T-helper 17 cell (primary cell): ENCODE results near the gene LEMD2. TPM values are rescaled to one million over a fixed set of nuclear protein-coding genes. Genes with fewer than 3 reads are reported as not detected.

ENCODE experiments used
- ATAC-seq: fragments of 150-1000 bp; cut with Tn5 transposase; 2 replicates; pipeline ENCODE4 v1.10.0; 2021; ENCODE audit warnings: mild to moderate bottlenecking, moderate library complexity
- DNase-seq, 3 donors: peaks; one replicate each; pipeline versions ENCODE4 v3.0.0 to v3.0.0-alpha.2; 2020 to 2021
- H3K9me3 ChIP-seq: one replicate; pipeline ENCODE4 v1.7.0; 2013; ENCODE audit warnings: low read length, mild to moderate bottlenecking; ENCODE audit not compliant: control insufficient read depth, poor library complexity, severe bottlenecking
- H3K27ac Mint-ChIP-seq: one replicate; pipeline ENCODE4 v1.8.0; 2022; ENCODE audit warnings: mild to moderate bottlenecking, moderate library complexity, mixed read lengths
- H3K27me3 Mint-ChIP-seq: one replicate; pipeline ENCODE4 v1.8.0; 2022; ENCODE audit warnings: mixed read lengths
- H3K36me3 Mint-ChIP-seq: one replicate; pipeline ENCODE4 v1.8.0; 2022; ENCODE audit warnings: low read depth, mixed read lengths
- H3K4me1 Mint-ChIP-seq: one replicate; pipeline ENCODE4 v1.8.0; 2022; ENCODE audit warnings: mild to moderate bottlenecking, mixed read lengths
- H3K4me3 Mint-ChIP-seq: one replicate; pipeline ENCODE4 v1.8.0; 2022; ENCODE audit warnings: mild to moderate bottlenecking, moderate library complexity, mixed read lengths
- total RNA-seq, 4 donors: library from RNA in 2 of 4; stranded (reverse) in 2 of 4; gene quantifications; one replicate each; pipeline ENCODE4 v1.2.3 and lab custom pipeline; 2022 to 2026

The LEMD2 gene
- total RNA-seq, 2 donors from 2014 or later: 101 to 120 TPM

- Mint-ChIP-seq H3K36me3 (no peaks in the 10 kb centered on the region), H3K27me3 (peaks cover 37% of the 10 kb centered on the region), H3K27ac (no peak overlapping the region), H3K4me3 (no peak overlapping the region), H3K4me1 (peaks cover 4% of the 10 kb centered on the region)
- no peak for DNase-seq
- no peaks in the 10 kb centered on the region for H3K9me3 ChIP-seq
- no peak for ATAC-seq
These were observed 37.6 kb upstream of the LEMD2 start for GRCh38 chr6:33826537-33826936.

GRCh38 chr6:33824461-33825154 is 35.7 kb upstream of the LEMD2 start:
- DNase-seq (no peak), ATAC-seq (no peak)
- H3K9me3 ChIP-seq: no peaks in the 10 kb centered on the region
- no peak overlapping the region for H3K27ac Mint-ChIP-seq
- H3K36me3 Mint-ChIP-seq: no peaks in the 10 kb centered on the region
- peaks cover 4% of the 10 kb centered on the region for H3K4me1 Mint-ChIP-seq
- H3K27me3 Mint-ChIP-seq: peaks cover 19% of the 10 kb centered on the region
- H3K4me3 Mint-ChIP-seq: no peak overlapping the region

DNA sequence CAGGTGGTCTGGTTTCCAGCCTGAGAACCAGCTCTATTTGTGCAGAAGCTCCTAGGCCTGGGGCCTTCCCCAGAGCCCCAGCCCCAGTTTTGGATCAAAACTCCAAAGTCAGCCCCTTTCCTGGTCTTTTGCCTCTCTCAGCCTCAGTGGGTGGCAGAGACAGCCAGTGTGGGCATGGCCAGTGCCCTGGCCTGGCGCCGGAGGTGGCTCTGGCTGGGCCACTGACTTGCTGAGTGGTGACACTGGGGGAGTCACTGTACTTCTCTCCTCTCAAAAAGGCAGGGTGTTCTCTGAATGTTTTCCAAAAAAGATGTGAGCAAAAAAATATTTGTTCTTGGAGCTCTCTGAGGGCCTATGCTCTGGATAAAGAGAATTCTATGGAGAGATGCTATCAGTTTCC is 34.9 kb upstream of the LEMD2 start:
- Mint-ChIP-seq H3K36me3 (no peaks in the 10 kb centered on the region), H3K4me3 (no peak overlapping the region), H3K4me1 (peaks cover 5% of the 10 kb centered on the region), H3K27me3 (peaks cover 19% of the 10 kb centered on the region), H3K27ac (no peak overlapping the region)
- ATAC-seq (no peak), DNase-seq (no peak)
- no peaks in the 10 kb centered on the region for H3K9me3 ChIP-seq

DNA sequence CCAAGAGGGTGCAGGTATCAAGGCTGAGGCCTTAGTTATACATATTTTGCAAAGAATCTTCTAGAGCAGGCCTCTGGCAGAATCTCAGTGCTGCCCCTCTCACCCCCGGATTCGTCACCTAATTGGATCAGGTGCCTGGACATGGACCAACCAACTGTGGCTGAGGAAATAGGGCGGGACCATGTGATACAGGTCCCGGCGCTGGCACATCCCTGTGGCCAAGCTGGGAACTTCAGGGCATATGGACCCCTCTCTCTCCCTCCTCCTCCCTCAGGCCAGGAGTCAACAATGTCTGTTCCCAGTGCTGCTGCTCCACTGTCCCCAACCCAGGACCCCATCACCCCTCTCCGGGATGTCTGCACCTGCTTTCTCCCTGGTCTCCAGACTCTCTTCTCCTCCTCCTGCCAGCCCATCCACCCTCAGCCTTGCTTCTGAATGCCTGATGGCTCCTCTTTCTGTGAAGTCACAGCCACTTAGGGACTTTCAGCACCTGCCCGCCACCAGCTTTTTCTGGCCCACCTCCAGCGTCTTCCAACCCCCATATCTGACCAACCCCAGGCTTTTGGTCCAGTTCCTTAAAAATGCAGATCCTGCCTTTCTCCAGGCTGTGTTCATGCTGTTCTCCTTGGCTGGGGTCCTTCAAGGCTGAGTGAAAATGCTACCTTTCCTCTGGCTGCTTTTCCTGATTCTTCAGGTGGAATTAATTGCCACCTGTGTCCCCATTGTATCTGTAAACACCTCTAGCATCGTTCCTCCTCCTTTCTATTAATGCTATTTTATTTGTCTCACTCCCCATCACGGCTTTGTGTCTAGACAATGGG is 33.9 kb upstream of the LEMD2 start:
- no peak overlapping the region for H3K27ac Mint-ChIP-seq
- DNase-seq: no peak
- H3K9me3 ChIP-seq: no peaks in the 10 kb centered on the region
- H3K4me1 Mint-ChIP-seq: peaks cover 6% of the 10 kb centered on the region
- no peak overlapping the region for H3K4me3 Mint-ChIP-seq
- no peaks in the 10 kb centered on the region for H3K36me3 Mint-ChIP-seq
- ATAC-seq: no peak
- H3K27me3 Mint-ChIP-seq: peaks cover 14% of the 10 kb centered on the region

DNA sequence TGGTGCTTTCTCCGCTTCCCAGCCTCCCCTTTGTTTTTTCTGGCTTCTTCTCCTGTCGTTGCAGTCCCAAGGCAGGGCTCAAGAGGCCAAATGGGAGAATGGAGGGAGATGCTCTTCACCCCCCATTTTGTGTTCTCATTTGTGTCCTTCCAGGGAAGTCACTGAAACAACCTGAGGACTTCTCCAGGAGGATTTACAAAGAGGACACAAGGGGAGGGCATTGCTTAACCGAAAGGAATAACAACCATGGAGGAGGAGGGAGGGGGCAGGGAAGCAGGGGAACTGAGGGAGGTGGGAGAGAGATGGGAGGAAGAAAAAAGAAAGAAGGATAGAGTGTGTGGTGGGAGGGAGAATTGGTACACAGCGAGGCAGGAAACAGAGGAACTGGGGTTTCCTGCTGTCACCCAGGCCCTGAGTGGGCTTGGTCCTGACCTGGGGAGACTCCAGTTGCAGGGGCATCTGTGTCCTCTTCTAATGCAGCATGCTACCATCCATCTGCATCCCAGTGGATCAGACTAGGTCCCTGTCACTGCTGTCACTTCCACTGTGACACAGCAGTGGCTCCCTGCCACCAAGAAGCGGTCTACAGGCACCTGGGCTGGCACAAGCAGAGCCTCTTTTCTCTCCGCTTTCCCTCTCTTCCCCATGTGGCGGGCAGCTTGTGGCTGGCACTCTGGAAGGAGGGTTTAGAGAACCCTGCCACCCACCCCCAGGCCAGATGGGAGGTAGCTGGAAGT is 32.0 kb upstream of the LEMD2 start:
- Mint-ChIP-seq H3K4me3 (no peak overlapping the region), H3K36me3 (no peaks in the 10 kb centered on the region), H3K4me1 (peaks cover 6% of the 10 kb centered on the region), H3K27ac (no peak overlapping the region), H3K27me3 (peaks cover 18% of the 10 kb centered on the region)
- no peaks in the 10 kb centered on the region for H3K9me3 ChIP-seq
- no peak for DNase-seq
- ATAC-seq: no peak

- Mint-ChIP-seq H3K36me3 (peaks cover 2% of the 10 kb centered on the region), H3K27ac (no peak overlapping the region), H3K4me1 (peaks cover 6% of the 10 kb centered on the region), H3K4me3 (no peak overlapping the region), H3K27me3 (peaks cover 26% of the 10 kb centered on the region)
- no peaks in the 10 kb centered on the region for H3K9me3 ChIP-seq
- no peak for DNase-seq
- no peak for ATAC-seq
These were observed 31.3 kb upstream of the LEMD2 start for GRCh38 chr6:33820243-33820642.

GRCh38 chr6:33819021-33819420 is 30.1 kb upstream of the LEMD2 start:
- ATAC-seq (no peak), DNase-seq (no peak)
- Mint-ChIP-seq H3K4me3 (no peak overlapping the region), H3K36me3 (peaks cover 3% of the 10 kb centered on the region), H3K4me1 (peaks cover 2% of the 10 kb centered on the region), H3K27ac (no peak overlapping the region), H3K27me3 (peaks cover 31% of the 10 kb centered on the region)
- no peaks in the 10 kb centered on the region for H3K9me3 ChIP-seq

- H3K36me3 Mint-ChIP-seq: peaks cover 3% of the 10 kb centered on the region
These were observed 29.4 kb upstream of the LEMD2 start for GRCh38 chr6:33818293-33818692.

GRCh38 chr6:33817489-33817888 is 28.6 kb upstream of the LEMD2 start:
- peaks cover 37% of the 10 kb centered on the region for H3K27me3 Mint-ChIP-seq
- DNase-seq: no peak
- no peak overlapping the region for H3K27ac Mint-ChIP-seq
- peaks cover 3% of the 10 kb centered on the region for H3K36me3 Mint-ChIP-seq
- no peak overlapping the region for H3K4me3 Mint-ChIP-seq
- H3K4me1 Mint-ChIP-seq: peaks cover 4% of the 10 kb centered on the region
- no peak for ATAC-seq
- H3K9me3 ChIP-seq: no peaks in the 10 kb centered on the region

More at GRCh38 chr6:33818293-33818692, 29.4 kb upstream of the LEMD2 start:
- ATAC-seq (no peak), DNase-seq (no peak)
- H3K9me3 ChIP-seq: no peaks in the 10 kb centered on the region
- Mint-ChIP-seq H3K27me3 (peaks cover 39% of the 10 kb centered on the region), H3K27ac (no peak overlapping the region), H3K4me3 (no peak overlapping the region), H3K4me1 (peaks cover 4% of the 10 kb centered on the region)

DNA sequence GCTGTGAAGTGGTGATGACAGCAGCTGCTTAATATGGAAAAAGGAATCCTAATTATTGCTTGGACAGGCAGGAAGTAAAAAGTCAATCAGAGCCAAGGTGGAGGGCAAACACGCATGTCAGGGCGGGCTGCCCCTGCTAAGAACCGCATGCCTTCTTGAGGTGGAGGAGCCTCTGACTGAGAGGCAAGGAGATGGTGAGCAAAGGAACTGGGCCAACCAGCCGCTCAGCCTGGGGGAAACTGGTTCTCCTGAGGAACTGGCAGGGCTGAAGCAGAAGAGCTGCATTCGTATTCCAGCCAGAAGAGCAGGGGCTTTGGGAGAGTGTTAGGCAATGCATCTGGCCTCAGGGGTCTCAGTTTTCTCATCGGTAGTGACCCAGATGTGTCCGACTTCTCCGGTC is 28.0 kb upstream of the LEMD2 start:
- no peak for ATAC-seq
- no peaks in the 10 kb centered on the region for H3K9me3 ChIP-seq
- Mint-ChIP-seq H3K36me3 (peaks cover 3% of the 10 kb centered on the region), H3K4me3 (no peak overlapping the region), H3K27me3 (peaks cover 42% of the 10 kb centered on the region), H3K4me1 (peaks cover 4% of the 10 kb centered on the region), H3K27ac (no peak overlapping the region)
- DNase-seq: no peak

- DNase-seq: no peak
- no peak overlapping the region for H3K4me3 Mint-ChIP-seq
- ATAC-seq: peak; percentile 56
- H3K36me3 Mint-ChIP-seq: peaks cover 3% of the 10 kb centered on the region
- H3K9me3 ChIP-seq: no peaks in the 10 kb centered on the region
- H3K27me3 Mint-ChIP-seq: peaks cover 53% of the 10 kb centered on the region
- H3K27ac Mint-ChIP-seq: no peak overlapping the region
- peaks cover 6% of the 10 kb centered on the region for H3K4me1 Mint-ChIP-seq
These were observed 26.9 kb upstream of the LEMD2 start for GRCh38 chr6:33815854-33816253.

DNA sequence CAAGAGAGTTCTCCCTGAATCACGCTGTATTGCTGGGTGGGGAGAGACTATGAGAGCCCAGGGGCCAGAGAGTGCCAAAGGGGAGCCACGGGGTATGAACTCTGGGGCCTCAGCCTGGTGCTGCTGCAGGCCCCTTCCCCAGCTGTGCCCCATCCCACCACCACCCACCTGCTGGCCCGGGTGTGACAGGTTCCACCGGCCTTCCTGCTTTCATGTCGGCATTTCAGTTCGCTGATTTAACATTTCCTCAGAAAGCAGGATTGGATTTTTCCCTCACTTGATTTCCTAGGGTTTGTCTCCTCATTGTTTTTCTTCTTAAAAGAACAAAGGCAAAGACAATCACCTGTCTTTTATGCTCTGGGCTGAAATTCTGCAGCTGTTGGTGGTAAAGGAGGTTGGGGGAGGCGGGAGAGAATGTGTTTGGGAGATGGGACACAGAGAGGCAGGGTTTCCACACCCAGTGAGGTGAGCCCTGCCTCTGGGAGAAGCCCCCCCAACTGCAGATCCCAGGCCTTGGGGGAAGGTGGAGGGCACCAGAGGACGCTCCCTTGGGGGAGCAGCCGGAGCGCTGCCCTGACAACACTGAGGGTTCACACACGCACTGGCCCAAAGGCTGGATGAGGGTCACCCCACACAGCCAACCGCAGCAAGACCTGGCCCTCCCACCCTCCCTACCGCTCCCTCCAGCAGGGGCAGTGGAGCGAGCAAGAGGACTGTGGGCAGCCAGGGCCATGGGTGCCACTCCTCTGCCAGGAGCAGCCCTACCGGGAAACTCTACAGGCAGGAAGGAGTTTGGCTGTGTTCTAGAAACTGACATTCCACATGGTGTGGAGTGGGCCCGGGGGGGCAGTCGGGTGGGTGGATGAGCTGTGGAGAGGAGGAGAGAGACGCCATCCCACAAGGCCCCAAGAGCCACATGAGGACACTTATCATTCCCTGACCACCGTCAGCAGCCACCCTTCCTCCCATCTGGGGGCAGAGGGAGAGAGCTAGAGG is 25.4 kb upstream of the LEMD2 start:
- no peak overlapping the region for H3K4me3 Mint-ChIP-seq
- no peak overlapping the region for H3K27ac Mint-ChIP-seq
- H3K4me1 Mint-ChIP-seq: peaks cover 6% of the 10 kb centered on the region
- H3K9me3 ChIP-seq: no peaks in the 10 kb centered on the region
- peaks cover 63% of the 10 kb centered on the region for H3K27me3 Mint-ChIP-seq
- peaks cover 3% of the 10 kb centered on the region for H3K36me3 Mint-ChIP-seq
- ATAC-seq (no peak), DNase-seq (no peak)
